ENCODE data around the gene POLRMT. TPM values are rescaled to one million over a fixed set of nuclear protein-coding genes. Genes with fewer than 3 reads are reported as not detected.
A peak's percentile ranks its signal among the peaks of the same experiment; 100 is the strongest.
"Not testable (repeated sequence)": the region's sequence is repeated elsewhere in the genome, so short reads cannot be mapped to it uniquely, and the experiment has no call there.

POLRMT gene
- total and polyA plus RNA-seq, 8 donors, result 28.5 to 44.7 (median 39.7) TPM

GRCh38 chr19:585551-586110 lies 47.7 kb downstream of the POLRMT start:
- intact Hi-C loops (cut with DNase I), result no loop called here
- no peak for ATAC-seq
- H3K4me1 ChIP-seq, result peaks cover 0 to 26% of the 10 kb centered on the region in 2 donors
- no peak overlapping the region for H3K27ac ChIP-seq
- H3K36me3 ChIP-seq, result peaks cover 0 to 29% of the 10 kb centered on the region in 2 donors
- H3K4me3 ChIP-seq, result no peak overlapping the region
- DNase-seq, result peak in 1 of 4 donors; percentile 61
- H3K9me3 ChIP-seq, result no peaks in the 10 kb centered on the region
- H3K27me3 ChIP-seq, result peaks cover 21 to 59% of the 10 kb centered on the region in 2 donors
- TF ChIP-seq, protein P1, sequence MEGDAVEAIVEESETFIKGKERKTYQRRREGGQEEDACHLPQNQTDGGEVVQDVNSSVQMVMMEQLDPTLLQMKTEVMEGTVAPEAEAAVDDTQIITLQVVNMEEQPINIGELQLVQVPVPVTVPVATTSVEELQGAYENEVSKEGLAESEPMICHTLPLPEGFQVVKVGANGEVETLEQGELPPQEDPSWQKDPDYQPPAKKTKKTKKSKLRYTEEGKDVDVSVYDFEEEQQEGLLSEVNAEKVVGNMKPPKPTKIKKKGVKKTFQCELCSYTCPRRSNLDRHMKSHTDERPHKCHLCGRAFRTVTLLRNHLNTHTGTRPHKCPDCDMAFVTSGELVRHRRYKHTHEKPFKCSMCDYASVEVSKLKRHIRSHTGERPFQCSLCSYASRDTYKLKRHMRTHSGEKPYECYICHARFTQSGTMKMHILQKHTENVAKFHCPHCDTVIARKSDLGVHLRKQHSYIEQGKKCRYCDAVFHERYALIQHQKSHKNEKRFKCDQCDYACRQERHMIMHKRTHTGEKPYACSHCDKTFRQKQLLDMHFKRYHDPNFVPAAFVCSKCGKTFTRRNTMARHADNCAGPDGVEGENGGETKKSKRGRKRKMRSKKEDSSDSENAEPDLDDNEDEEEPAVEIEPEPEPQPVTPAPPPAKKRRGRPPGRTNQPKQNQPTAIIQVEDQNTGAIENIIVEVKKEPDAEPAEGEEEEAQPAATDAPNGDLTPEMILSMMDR (IDR thresholded peaks at IDR 0.05), result no peak

DNA sequence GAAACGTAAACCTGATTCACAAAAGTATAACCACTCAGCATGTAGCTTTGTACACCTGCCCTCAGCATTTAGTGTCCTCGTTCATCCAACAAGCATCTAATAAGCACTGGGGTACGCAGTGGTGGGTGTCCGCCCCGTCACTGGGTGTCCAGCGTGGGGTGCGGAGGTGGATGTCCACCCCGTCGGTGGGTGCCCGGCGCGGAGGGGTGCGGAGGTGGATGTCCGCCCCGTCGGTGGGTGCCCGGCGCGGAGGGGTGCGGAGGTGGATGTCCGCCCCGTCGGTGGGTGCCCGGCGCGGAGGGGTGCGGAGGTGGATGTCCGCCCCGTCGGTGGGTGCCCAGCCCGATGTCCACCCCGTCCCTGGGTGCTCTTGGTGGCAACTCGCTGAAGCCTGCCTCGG lies 48.2 kb downstream of the POLRMT start:
- ATAC-seq; H3K9me3 ChIP-seq; intact Hi-C loops (cut with DNase I): not testable (repeated sequence)

GRCh38 chr19:584240-585001 lies 48.9 kb downstream of the POLRMT start:
- ATAC-seq (peak; percentile 64), DNase-seq (peak in 2 of 4 donors; percentile 56 to 86)
- TF ChIP-seq, protein P1 (IDR thresholded peaks at IDR 0.05), result peak; percentile 83 to 87
- peaks cover 17 to 52% of the 10 kb centered on the region in 2 donors for H3K27me3 ChIP-seq
- intact Hi-C loops (cut with DNase I), result no loop called here
- no peaks in the 10 kb centered on the region for H3K9me3 ChIP-seq
- H3K36me3 ChIP-seq, result peaks cover 0 to 41% of the 10 kb centered on the region in 2 donors
- peaks cover 0 to 20% of the 10 kb centered on the region in 2 donors for H3K4me1 ChIP-seq
- H3K27ac ChIP-seq, result no peak overlapping the region
- no peak overlapping the region for H3K4me3 ChIP-seq

More for the DNA sequence above, 48.2 kb downstream of the POLRMT start:
- H3K27me3 ChIP-seq, result peaks cover 18 to 54% of the 10 kb centered on the region in 2 donors
- DNase-seq, result peak in 1 of 4 donors; percentile 45
- peaks cover 0 to 34% of the 10 kb centered on the region in 2 donors for H3K36me3 ChIP-seq
- H3K4me3 ChIP-seq, H3K27ac ChIP-seq: not testable (repeated sequence)
- H3K4me1 ChIP-seq, result peaks cover 0 to 21% of the 10 kb centered on the region in 2 donors

GRCh38 chr19:583968-584239 lies 49.4 kb downstream of the POLRMT start:
- H3K9me3 ChIP-seq, result no peaks in the 10 kb centered on the region
- H3K4me1 ChIP-seq, result peaks cover 0 to 15% of the 10 kb centered on the region in 2 donors
- H3K36me3 ChIP-seq, result peaks cover 0 to 46% of the 10 kb centered on the region in 2 donors
- H3K27ac ChIP-seq, result no peak overlapping the region
- DNase-seq (no peak), ATAC-seq (no peak)
- H3K4me3 ChIP-seq, result no peak overlapping the region
- H3K27me3 ChIP-seq, result peaks cover 12 to 47% of the 10 kb centered on the region in 2 donors
- TF ChIP-seq, protein P1 (IDR thresholded peaks at IDR 0.05), result no peak
- intact Hi-C loops (cut with DNase I), result no loop called here

- Histone ChIP-seq H3K9me3 (no peaks in the 10 kb centered on the region), H3K27ac (no peak overlapping the region), H3K4me3 (no peak overlapping the region), H3K27me3 (peaks cover 7 to 42% of the 10 kb centered on the region in 2 donors), H3K36me3 (peaks cover 0 to 49% of the 10 kb centered on the region in 2 donors), H3K4me1 (peaks cover 0 to 13% of the 10 kb centered on the region in 2 donors)
- intact Hi-C loops (cut with DNase I), result no loop called here
- DNase-seq (peak in 1 of 4 donors; percentile 62), ATAC-seq (no peak)
- TF ChIP-seq, protein P1 (IDR thresholded peaks at IDR 0.05), result no peak
These were observed 50.0 kb downstream of the POLRMT start for GRCh38 chr19:583198-583967.

All from left lung (tissue), 10 donors.